Activated CD8-positive, alpha-beta memory T cell treated with anti-CD3 and anti-CD28 coated beads for 24 hours (primary cell): ENCODE data around the gene ARHGDIB.

ENCODE experiments used
- DNase-seq: peaks from one replicate; pipeline ENCODE4 v3.0.0-alpha.2; 2020

Gene ARHGDIB

GRCh38 chr12:14961466-14962152, at the start of gene ARHGDIB:
Gene ARHGDIB, minus strand, starts transcription at chr12:14961601. Its CDS starts 10,889 bp downstream, at chr12:14950712.
- DNase-seq: peak; percentile 83

DNA sequence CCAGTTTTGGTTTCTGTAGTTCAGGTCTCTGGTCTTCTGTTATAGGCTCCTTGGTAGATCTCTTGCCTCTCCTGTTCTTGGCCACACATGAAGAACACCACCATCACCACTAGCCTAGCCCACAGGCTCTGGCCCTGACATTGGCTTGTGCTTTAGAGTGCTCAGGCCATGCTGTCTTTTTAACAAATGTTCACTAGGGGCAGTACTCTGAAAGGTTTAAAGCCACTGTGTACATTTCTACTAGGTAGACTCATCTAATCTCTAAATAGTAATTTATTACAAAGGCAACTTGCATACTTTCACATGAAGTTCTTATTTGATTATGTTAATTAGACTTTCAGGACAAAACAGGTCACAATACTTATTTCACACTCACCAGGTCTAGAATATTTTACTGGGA, 49.8 kb upstream of the ARHGDIB start:
- no peak for DNase-seq

GRCh38 chr12:15007551-15007950, 46.1 kb upstream of the ARHGDIB start:
- no peak for DNase-seq

GRCh38 chr12:15005064-15005463, 43.7 kb upstream of the ARHGDIB start:
- no peak for DNase-seq

GRCh38 chr12:15004421-15004820, 43.0 kb upstream of the ARHGDIB start:
- no peak for DNase-seq

DNA sequence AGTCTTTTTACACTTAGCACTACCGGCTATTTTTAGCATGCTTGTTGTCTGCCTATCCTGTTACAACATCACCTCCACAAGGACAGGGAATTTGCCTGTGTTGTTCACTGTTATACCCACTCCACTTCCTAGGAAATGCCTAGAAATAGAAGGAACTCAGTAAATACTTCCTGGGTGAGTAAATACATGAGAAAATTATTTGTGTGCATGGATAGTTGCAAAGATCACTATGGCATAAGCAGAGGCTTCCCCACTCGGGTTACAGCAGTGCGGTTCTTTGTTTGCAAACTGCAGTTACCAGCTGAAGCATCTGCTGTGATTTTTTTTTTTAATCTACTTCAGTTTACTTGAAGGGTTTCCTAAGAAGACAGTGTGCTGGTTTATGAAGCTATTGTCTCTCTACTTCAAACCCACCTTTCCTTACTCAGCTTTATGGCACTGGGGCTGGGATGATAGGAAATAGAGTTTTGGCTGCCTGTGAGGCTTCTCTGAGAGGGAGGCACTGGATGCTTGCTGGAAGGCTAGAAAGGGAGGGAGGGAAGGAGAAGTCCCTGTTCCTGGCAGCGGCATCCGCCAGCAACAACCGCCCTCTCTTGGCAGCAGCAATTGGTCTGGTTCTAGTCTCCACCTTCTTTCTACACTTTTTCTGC, 40.5 kb upstream of the ARHGDIB start:
- no peak for DNase-seq

DNA sequence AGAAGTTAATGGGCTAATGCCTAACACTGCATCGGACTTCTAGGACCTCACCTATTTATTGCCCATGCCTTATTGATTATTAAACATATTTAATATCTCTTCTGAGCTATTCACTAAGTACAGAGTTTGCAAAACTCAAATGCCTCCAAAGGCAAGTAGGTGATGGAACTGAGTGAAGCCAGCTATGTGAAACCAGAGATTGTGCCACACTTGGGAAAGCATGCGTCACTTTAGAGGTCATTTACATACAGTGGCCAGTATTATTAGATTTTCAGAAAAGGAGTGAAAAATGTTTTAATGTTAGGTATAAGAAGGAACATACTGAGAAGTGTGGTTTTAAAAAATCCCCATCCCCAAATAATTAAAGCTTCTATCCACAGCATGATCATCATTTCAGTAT, 39.2 kb upstream of the ARHGDIB start:
- DNase-seq: no peak

DNA sequence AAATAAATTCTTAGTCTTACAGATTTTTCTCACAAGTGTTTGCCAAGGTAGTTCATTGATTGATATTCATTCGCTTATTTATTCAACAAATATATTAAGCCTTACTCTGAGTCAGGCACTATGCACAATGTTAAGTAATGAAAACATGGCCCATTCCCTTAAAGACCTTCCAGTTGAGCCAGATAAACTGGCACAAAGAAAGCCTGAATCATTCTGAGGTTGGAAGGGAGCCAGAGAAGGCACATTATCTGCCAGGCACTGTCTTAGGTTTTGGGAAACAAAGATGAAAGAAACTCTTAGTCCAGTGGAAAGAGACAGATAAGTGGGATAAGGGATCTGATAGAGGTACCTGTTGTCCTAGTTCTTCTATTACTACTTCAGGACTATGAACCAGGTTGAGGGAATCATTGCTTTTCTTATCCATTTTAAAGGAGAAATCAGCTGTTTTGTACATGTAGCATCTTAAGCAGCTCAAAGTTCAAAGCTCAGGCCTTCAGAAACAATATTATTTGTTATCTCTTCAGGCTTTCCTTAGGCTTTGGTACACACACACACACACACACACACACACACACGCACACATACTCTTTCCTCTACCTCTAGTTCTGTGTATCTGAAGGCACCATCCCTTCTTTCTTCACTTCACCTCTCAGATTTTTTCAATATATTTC, 38.4 kb upstream of the ARHGDIB start:
- DNase-seq: no peak

- no peak for DNase-seq
These were observed 37.8 kb upstream of the ARHGDIB start for GRCh38 chr12:14999021-14999694.

DNA sequence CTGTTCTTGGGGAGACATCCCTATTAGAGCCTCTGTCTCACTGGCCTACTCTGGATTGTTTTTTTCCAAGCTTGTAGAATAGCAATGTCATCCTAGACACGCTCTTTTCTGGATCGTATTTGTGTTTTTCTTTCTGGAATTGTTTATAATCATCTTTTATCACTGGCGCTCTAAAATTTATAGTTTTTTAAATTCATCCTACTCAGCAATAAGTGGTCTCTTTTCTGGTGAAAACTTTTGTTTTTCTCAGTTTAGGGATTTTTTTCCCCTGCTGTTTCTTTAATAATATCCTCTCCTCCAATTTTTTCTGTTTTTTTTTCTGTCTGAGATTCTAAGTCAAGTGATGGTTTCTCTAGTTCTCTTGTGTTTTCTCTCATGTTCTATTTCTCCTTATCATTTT, 36.6 kb upstream of the ARHGDIB start:
- DNase-seq: no peak

GRCh38 chr12:14995583-14996425, 34.4 kb upstream of the ARHGDIB start:
- no peak for DNase-seq

DNA sequence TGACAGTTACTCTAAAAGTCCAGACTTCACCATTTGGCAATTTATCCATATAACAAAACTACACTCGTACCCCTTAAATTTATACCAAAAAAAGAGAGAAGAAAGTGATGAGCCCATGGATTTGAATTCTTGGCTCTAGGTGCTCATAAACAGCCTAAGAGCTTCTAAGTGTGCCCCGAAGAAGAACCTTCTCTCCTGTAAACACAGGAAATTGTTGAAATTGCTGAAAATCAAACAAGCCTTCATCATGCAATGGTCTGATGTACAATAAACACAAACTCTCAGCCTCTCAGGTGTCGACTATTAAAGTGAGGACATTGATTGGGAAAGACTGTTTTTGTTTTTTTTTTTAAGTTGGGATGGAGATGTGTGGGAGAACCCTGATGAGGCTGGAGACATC, 33.2 kb upstream of the ARHGDIB start:
- DNase-seq: no peak

DNA sequence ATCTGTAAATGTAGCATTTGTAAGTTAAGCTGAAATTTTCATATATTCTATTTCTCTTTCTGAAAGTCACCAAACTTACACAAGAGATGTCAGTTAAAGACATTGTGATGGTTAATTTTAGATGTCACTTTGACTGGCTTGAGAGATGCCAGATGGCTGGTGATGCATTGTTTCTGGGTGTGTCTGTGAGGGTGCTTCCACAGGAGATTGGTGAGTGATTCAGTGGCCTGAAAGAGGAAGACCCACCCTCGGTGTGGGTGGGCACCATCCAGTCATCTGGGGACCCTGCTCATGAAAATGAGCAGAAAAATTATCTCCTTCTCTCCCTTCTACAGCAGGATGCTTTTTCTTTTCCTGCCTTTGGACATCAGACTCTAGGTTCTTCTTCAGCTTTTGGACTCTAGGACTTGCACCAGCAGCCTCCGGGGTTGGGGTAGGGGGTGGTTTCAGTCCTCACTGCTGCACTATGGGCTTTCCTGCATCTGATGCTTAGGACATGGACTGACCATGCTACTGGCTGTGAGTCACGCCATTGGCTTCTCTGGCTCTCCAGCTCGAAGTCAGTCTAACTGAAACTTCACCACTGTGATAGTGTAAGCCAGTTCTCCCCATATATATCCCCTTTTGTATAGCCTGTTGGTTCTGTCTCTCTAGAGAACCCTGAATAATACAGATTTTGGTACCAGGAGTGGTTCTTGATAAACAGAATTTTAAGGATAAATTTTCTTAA, 32.3 kb upstream of the ARHGDIB start:
- no peak for DNase-seq

DNA sequence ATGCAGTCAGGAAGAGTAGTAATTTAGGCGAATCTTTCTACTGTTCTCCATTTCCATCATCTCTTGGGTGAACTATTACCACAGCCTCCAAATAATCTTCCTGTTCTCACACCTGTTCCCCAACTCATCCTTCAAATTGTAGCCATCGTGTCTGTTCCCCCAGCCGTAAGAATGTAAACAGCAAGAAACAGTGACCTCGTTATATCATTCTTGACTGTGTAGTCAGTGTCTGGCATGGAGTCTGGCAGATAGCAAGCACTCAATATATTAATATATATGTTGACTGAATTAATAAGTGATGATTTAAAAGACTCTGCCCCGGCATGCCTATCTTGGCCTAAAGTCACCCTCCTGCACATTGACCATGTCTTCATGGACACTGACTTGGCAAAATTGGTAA, 31.7 kb upstream of the ARHGDIB start:
- no peak for DNase-seq

DNA sequence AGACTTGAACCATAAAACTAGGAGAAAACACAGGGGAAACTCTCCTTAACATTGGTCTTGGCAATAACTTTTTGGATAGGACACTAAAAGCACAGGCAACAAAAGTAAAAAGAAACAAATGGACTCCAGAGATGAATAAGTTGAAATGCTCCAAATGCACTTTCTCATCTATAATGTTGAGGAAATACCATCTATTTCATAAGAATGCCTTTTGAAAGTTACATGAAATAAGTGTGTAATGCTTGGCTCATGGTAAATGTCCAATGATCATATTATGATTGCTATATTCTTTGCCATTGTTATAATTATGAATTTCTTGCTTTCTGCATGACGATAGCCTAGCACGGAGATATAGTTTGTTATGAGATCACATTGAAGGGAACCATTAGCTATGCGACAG, 31.3 kb upstream of the ARHGDIB start:
- DNase-seq: no peak

- DNase-seq: no peak
These were observed 29.7 kb upstream of the ARHGDIB start for GRCh38 chr12:14991069-14991468.

- no peak for DNase-seq
These were observed 28.4 kb upstream of the ARHGDIB start for GRCh38 chr12:14989790-14990189.

- no peak for DNase-seq
These were observed 26.6 kb upstream of the ARHGDIB start for GRCh38 chr12:14988035-14988434.

GRCh38 chr12:14986449-14986848, 25.0 kb upstream of the ARHGDIB start:
- no peak for DNase-seq

- no peak for DNase-seq
These were observed 23.4 kb upstream of the ARHGDIB start for GRCh38 chr12:14984766-14985285.

GRCh38 chr12:14984036-14984435, 22.6 kb upstream of the ARHGDIB start:
- no peak for DNase-seq

GRCh38 chr12:14982991-14983390, 21.6 kb upstream of the ARHGDIB start:
- DNase-seq: no peak
